Measurements from ENCODE around the gene NTPCR. TPM values are rescaled to one million over a fixed set of nuclear protein-coding genes. Genes with fewer than 3 reads are reported as not detected.
A peak's percentile ranks its signal among the peaks of the same experiment; 100 is the strongest.

NTPCR gene
- total RNA-seq, 1 donor from 2014 or later: 41.6 TPM

DNA sequence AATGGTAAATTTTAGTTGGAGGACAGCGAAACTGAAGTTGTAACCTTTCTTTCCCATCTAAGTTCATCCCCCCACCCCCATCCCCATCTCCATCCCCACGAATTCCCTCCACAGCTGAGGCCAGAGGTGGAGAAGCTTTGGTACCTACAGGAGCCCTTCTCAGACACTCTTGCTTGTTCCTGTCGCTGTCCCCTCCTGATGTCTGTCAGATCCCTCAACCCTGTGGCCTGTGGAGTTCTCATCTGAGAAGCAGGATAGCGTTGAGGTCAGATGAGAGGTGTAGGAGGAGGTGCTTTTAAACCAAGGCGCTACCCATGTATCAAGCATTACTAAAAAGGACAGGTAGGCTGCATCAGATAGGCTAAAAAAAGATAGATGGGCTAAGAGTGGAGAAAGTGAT lies 769 bp downstream of the NTPCR start:
- Histone ChIP-seq H3K4me1 (peaks cover 0 to 7% of the 10 kb centered on the region in 2 donors), H3K9me3 (no peaks in the 10 kb centered on the region), H3K36me3 (peaks cover 3 to 4% of the 10 kb centered on the region in 2 donors), H3K27ac (peak overlapping the region; percentile 72 to 79), H3K4me3 (peak overlapping the region; percentile 84 to 93), H3K27me3 (no peaks in the 10 kb centered on the region)
- intact Hi-C loops (cut with DNase I): loop anchor here (5.0 kb wide), 1 partner anchor 184 kb away; no protein-coding TSS in a partner anchor
- no peak for TF ChIP-seq CTCF (IDR thresholded peaks at IDR 0.05)
- DNase-seq (ENCODE audit: low spot score in 2 of 2): no peak

GRCh38 chr1:232951605-232952004 lies 1.2 kb downstream of the NTPCR start:
- peaks cover 5 to 8% of the 10 kb centered on the region in 2 donors for H3K36me3 ChIP-seq
- intact Hi-C loops (cut with DNase I): loop anchor here (5.0 kb wide), 1 partner anchor 184 kb away; no protein-coding TSS in a partner anchor
- no peak overlapping the region for H3K27ac ChIP-seq
- no peak for DNase-seq (ENCODE audit: low spot score in 2 of 2)
- no peak for TF ChIP-seq CTCF (IDR thresholded peaks at IDR 0.05)
- H3K4me1 ChIP-seq: peaks cover 0 to 7% of the 10 kb centered on the region in 2 donors
- peak overlapping the region in 1 of 2 donors; percentile 93 for H3K4me3 ChIP-seq
- no peaks in the 10 kb centered on the region for H3K27me3 ChIP-seq
- H3K9me3 ChIP-seq: no peaks in the 10 kb centered on the region

DNA sequence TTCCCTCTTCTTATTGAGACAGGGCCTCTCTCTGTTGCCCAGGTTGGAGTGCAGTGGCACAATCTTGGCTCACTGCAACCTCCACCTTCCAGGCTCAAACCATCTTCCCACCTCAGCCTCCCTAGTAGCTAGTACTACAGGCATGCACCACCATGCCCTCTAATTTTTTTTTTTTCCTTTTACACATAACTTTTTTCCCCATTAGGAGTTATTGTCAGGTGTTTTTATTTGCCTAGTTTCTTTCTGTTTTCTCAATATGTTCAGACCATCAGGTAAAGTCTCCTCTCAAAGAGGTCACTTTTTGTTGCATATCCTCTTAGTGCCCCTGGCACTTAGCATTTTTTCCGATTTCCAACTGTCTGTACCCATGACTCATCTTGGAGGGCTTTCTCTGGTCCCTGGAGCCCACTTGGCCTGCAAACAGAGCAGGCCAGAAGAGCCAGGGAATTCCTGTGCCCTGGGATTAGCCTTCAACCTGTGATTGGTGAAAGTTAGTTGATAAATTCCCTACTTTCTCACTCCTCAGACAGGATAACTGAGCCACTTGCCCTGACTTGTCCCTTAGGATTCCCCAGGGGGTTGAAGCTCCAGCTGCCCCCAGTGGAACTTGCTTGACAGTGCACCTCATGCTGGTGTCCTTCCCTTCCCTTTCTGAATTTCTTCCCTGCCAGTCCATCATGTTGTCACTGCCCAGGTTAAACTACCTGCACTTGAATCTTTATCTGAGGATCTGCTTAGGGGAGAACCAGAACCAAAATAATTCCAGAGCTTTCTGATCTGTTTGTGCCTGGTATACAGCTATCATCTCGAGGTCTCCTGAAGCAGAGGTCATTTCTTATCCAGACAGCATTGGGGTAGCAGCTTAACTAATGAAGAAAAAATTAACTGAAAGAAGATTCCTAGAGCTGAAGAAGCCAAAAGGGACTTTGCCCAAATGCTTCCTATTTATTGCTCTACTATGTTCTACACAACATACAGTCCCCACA lies 2.4 kb downstream of the NTPCR start:
- no peaks in the 10 kb centered on the region for H3K9me3 ChIP-seq
- intact Hi-C loops (cut with DNase I): loop anchor here (5.0 kb wide), 1 partner anchor 186 kb away; no protein-coding TSS in a partner anchor
- H3K4me3 ChIP-seq: no peak overlapping the region
- H3K27ac ChIP-seq: no peak overlapping the region
- peaks cover 8 to 12% of the 10 kb centered on the region in 2 donors for H3K36me3 ChIP-seq
- peak in 2 of 3 experiments; percentile 41 to 42 for TF ChIP-seq CTCF (IDR thresholded peaks at IDR 0.05)
- H3K4me1 ChIP-seq: peaks cover 0 to 7% of the 10 kb centered on the region in 2 donors
- DNase-seq (ENCODE audit: low spot score in 2 of 2): no peak
- H3K27me3 ChIP-seq: no peaks in the 10 kb centered on the region

- no peak for TF ChIP-seq CTCF (IDR thresholded peaks at IDR 0.05)
- H3K4me3 ChIP-seq: no peak overlapping the region
- no peaks in the 10 kb centered on the region for H3K27me3 ChIP-seq
- peaks cover 4% of the 10 kb centered on the region in 2 donors for H3K9me3 ChIP-seq
- intact Hi-C loops (cut with DNase I): loop anchor here (5.0 kb wide), 1 partner anchor 187 kb away; no protein-coding TSS in a partner anchor
- DNase-seq (ENCODE audit: low spot score in 2 of 2): no peak
- H3K27ac ChIP-seq: no peak overlapping the region
- peaks cover 16 to 32% of the 10 kb centered on the region in 2 donors for H3K36me3 ChIP-seq
- peaks cover 0 to 7% of the 10 kb centered on the region in 2 donors for H3K4me1 ChIP-seq
Observed at GRCh38 chr1:232954594-232955365, 4.4 kb downstream of the NTPCR start.

DNA sequence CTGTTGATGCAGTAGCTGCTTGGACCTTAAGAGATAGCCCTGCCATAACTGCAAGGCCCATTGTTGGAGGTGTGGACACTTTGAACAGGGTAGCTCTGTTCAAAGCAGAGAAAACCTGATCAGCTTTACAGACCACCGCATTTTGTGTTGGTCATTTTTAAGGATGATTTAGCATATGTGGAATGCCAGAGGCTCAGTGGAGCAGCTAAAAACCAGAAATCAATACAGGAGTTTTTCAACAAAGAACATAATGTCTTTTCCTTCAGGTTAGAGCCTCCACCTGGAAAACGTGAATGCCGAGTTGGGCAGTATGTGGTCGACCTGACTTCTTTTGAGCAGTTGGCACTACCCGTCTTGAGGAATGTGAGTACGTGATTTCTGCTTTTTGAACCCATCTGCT lies 5.7 kb downstream of the NTPCR start:
- intact Hi-C loops (cut with DNase I): no loop called here

More for the DNA sequence above, 5.7 kb downstream of the NTPCR start:
- H3K4me3 ChIP-seq: no peak overlapping the region
- peaks cover 16 to 33% of the 10 kb centered on the region in 2 donors for H3K36me3 ChIP-seq
- H3K9me3 ChIP-seq: peaks cover 4% of the 10 kb centered on the region in 2 donors
- no peaks in the 10 kb centered on the region for H3K27me3 ChIP-seq
- TF ChIP-seq CTCF (IDR thresholded peaks at IDR 0.05): no peak
- DNase-seq (ENCODE audit: low spot score in 2 of 2): no peak
- peaks cover 0 to 5% of the 10 kb centered on the region in 2 donors for H3K4me1 ChIP-seq
- no peak overlapping the region for H3K27ac ChIP-seq

Data from ascending aorta (tissue), 2 donors.